GM21825 (cell line): ENCODE data around the gene ABLIM1.

Experiments used
- ATAC-seq: cut with Tn5 transposase; IDR thresholded peaks from one replicate; pipeline ENCODE4 v1.9.1; 2021; ENCODE audit warnings: mild to moderate bottlenecking, moderate library complexity; ENCODE audit not compliant: unreplicated experiment

The ABLIM1 gene

DNA sequence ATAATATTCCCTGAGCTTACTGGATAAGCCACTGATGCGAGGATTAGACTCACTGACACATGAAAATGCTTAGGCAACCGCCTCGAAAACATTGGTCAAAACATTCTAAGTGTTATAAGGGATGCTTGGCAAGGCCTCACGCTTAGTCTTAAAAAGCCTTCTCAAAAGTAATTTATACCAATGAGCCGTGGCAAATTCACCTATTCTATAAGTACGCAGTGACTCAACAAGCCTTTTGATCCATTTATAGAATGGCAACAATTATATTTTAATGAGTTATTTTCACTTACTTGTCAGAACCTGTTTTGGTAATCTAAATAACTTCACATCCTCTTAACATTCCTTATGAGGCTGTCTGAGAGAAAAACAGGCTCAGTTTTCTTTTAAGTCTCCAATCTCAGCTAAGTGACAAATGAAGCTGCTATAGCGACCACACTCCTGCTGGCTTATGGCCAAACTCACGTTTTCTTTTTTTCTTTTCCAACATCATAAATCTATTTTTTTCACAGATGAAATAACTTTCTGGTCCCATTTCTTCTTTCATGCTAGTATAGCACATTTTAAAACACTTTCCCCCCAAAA is 132.6 kb downstream of the ABLIM1 start:
- ATAC-seq: no peak

DNA sequence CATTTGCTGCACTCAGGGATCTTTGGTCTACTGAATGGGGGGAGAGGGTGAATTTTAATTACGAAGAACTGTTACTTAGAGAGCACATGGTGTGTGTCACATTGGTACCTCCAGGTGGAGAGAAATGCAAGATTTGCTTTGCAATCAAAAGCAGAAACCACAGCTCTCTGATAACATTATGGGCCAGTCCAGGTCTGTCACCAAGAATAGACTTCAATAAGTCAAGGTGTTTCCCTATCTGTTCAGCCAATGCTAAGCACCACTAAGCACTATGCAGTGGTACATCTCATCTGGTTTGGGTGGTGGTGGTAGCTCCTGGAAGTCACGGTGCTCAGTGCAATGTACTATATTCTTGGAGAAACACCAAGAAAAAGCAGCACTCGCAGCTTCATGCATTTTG is 134.2 kb downstream of the ABLIM1 start:
- ATAC-seq: no peak

DNA sequence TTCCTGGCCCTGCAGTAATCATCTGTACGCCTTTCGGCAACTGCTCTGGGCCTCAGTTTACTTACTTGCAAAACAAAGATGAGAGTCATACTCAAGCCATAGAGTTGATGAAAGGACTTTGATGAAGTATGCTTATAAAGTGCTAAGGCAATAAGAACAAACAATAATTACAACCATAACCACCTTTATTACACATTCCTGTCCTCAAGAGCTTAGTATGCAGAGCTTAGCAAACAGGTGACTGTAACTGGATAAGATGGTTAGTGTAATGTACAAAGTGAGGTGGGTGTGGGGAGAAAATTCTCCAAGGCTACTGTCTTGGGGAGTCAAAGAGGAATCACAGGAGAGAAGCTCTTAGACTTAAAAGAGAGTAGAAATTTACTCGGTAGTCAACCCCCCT is 136.8 kb downstream of the ABLIM1 start:
- ATAC-seq: no peak

DNA sequence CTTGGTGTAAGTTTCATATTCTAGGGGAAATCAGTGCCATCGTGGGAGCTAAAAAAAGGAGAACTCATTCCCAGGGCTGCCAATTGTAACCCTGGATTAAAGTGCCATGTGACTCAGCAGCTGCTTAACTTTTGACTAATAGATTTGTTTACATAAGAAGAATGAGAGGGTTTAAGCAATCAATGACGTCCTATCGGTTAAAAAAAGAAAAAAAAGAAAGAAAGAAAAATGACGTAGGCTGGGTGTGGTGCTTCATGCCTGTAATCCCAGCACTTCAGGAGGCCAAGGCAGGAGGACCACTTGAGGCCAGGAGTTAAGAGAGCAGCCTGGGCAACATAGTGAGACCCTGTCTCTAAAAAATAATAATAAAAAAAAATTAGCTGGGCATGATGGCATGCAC is 137.6 kb downstream of the ABLIM1 start:
- ATAC-seq: no peak

DNA sequence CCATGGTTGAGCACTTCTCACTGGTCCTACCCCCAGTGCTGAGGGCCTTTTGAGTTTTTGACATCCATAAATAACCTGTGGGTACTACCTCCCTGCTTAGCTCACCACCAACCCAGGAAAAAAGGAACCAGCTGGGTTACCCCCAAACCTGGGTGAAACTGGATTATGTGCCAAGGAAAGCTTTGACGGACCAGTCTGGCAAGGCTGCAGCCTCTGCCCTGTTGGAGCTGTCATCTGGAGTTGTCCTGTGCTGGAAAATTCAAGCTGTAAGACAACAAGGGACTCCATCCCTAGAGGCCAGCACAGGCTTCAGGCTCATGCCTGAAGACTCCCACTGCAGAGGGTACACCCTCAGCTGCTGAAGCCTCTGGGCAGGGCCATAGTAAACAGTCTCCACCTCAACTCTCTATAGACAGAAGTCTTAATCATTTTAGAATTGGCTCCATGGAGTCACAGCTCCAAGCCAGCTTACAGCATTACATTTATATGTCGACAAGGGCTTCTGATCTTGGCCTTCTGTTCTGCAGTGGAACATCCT is 138.2 kb downstream of the ABLIM1 start:
- no peak for ATAC-seq

DNA sequence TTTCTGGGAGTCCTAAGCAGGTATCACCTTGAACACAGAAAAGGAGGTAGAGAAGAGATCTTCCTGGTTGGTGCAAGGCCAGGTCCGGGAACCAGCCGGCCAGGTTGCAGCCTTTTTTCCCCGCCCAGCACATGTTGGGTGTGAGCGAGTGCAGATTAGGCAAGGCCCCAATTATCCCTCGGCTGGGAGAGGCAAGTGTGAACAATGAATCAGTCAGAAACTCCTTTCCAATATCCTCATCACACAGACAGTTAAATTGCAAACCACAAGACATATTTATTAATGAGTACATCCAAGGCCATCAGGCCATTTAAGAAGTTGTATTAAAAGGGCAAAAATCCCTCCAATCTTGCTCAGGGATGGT is 138.8 kb downstream of the ABLIM1 start:
- ATAC-seq: no peak

DNA sequence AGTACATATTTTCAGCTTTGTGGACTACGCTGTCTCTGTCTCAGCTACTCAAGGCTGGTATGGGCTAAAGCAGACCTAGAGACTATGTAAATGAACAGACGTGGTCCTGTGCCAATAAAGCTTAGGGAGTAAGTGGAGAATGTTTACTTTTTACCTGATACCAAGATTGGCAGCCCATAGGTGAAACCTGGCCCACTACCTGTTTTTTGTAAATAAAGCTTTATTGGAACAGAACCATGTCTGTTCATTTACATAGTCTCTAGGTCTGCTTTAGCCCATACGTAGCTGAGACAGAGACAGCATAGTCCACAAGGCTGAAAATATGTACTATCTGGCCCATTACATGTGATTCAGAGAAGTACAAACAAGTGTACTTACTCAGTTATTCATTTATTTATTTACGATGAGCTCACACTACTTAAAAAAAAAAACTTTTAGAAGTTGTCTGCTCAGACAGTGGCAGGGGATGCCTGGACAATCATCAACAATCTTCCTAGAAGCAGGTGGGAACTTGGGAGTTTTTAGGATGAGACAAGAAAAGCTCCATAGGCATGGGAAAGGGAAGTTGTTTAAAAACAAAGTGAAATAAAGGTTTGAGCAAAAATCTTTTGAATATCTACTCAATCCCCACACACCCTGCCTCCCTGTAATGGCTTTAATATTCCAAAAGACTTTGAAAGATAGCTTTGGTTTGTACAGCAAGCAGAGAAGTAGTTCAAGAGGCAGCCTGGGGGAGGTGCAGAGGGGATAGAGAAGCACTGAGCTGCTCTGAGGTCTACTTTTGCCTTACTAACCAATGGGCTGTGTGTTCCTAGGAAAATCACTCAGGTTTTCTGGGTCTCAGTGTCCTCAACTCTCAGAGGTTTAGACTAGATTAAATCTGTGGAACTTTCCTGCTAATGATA is 139.4 kb downstream of the ABLIM1 start:
- ATAC-seq: no peak

DNA sequence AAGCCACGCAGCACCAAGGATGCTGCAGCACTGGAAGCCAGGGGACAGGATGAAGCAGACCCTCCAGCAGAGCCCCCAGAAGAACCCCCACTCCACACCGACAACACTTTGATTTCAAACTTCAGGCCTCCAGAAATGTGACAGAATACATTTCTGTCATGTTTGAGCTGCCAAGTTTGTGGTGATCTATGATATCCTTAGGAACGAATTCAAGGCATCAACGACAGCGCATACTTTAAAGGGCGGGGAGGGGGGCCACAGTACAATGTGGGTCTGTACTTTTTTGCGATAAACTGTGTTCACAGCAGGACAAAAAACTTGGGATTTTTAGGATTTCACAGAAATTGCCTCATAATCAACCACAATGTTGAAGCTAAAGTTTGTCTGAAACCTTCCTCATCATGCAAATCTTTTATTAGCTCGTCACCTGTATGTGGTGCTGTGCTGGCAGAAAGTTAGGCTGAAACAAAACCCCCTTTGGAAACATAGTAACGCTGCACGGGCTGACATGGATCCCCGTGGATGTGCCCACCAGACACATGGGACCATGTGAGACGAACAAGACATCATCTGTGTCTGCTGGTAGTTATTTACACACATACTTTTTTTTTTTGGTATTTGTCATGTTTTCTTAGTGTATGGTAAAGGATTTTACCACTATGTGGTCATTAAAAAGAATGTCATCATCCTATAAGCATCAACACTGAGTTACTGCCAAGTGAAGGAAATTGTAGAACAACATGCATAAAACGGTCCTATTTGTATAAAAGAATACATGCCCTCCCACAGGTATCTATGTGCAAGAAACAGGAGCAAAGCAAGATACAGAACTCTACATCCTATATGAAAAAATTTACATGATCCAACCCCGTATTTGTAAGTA is 140.5 kb downstream of the ABLIM1 start:
- ATAC-seq: no peak

DNA sequence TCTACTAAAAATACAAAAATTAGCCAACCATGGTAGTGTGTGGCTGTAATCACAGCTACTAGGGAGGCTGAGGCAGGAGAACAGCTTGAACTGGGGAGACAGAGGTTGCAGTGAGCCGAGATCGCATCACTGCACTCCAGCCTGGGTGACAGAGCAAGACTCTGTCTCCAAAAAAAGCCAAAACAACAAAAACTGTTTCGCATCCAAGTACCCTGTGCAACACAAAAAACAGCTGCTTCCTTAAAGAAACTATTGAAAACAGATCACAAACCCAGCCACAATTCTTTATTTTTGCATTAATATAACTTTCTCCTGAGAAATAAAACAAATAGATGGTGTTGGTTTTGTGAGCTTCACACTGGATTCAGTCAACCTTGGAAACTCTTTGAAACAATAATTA is 141.7 kb downstream of the ABLIM1 start:
- no peak for ATAC-seq

DNA sequence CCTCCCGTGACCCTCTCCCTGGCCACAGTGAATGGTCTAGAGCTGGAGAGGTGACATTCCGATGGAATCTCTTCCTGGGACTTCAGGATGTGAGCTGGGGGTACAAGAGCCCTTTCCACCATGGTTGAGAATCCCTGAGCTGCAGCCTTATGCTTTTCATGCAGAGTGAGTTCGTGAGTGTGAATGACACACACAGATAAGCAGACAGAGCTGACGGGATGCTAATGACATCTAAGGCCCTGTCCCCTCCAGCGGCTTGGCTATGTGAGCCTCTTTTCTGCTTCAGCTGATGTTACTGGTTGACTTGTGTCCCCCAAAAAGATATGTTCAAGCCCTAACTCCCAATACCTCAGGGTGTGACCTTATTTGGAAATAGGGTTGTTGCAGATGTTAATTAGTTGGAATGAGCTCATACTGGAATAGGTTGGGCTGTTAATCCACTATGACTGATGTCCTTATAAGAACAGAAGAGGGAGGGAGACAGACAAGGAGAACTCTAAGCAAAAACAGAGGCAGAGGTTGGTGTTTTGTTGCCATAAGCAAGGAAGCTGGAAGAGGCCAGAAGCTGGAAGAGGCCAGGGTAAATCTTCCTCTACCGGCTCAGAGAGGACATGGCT is 142.7 kb downstream of the ABLIM1 start:
- no peak for ATAC-seq

DNA sequence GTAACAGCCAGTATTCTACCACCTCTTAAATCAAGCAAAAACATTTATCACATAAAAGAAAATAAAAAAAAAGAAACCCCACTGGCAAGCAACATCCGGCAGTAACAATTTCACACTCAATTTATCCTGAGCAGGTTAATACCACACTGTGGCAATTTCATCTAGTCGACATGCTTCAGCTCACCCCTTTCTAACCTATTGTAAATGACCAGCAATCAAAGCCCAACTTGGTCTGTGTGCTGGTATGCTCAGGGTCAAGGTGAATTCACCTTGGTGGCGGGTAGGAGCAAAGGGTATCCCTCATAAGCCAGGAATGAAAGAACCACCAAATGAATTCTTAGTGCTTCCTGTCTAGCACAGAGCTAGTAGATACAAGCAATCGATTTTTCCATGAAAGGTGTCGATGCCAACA is 144.7 kb downstream of the ABLIM1 start:
- no peak for ATAC-seq

DNA sequence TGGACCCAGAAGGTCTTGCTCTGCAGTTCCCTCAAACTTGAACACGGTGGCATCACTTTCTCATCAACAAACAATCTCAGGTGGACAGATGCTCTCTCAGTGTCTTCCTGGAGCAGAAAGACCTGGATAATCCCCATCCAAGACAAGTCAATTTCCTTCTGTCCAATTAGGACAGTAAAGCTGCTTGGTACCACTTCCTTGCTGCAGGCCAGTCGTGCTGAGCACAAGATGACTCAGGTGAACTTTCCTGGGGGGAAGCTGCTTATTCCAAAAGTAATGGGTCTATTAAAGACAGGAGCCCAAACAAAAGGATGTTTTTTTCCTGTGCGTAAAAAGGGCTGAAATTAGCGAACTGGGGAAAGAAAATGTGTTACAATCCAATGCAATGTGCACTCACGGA is 146.2 kb downstream of the ABLIM1 start:
- no peak for ATAC-seq

DNA sequence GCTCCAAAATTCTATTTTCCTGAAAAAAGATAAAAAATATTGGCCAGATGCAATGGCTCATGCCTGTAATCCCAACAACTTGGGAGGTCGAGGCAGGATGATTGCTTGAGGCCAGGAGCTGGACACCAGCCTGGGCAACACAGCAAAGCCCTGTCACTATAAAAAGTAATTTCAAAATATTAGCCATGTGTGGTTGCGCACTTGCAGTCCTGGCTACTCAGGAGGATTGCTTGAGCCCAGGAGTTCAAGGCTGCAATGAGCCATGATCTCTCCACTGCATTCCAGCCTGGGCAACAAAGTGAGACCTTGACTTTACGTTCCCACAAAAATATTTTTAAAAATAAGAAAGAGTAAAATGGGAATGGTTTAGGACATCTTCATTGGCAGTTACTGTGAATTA is 149.7 kb downstream of the ABLIM1 start:
- ATAC-seq: no peak

DNA sequence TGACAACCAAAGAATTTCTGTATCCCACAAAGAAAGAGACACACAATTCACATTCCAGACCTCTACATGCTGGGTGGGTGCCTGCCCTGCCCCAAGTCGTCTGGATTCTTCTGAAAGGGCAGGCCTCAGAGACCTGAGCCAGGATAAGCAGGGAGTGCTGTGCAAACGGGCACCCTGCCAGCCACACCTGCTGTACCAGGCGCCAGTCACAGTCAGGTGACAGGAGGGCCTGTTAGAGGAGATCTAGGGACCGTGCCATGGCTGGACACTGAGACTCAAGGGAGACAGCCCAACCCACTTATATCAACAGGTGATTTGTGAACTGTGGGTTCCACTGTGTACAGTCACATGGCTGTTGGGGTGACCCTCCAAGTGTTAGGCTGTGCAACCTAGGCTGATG is 150.6 kb downstream of the ABLIM1 start:
- no peak for ATAC-seq

DNA sequence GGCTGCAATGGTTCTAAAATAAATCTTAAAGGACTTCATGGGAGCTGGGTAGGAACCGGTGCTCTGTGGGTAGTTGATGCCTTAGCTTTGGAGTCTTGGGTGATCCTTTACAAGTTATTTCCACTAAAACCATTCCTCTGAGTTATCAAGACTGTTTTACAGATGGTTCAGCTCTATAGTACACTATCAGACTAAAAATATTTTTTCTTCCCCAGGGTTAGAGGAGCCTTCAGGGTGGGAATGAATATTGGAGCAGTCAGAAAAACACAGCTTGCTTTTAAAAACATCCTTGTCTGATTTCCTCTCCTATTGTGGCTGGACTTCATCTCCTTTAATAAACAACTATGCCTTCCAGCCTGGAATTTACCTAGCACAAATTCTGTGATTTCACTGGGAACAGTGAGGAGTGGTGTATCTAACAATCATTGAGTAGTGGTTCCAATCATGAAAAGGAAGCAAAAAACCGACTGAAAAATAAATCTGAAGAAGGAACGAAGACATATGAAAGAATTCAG is 151.1 kb downstream of the ABLIM1 start:
- ATAC-seq: no peak

DNA sequence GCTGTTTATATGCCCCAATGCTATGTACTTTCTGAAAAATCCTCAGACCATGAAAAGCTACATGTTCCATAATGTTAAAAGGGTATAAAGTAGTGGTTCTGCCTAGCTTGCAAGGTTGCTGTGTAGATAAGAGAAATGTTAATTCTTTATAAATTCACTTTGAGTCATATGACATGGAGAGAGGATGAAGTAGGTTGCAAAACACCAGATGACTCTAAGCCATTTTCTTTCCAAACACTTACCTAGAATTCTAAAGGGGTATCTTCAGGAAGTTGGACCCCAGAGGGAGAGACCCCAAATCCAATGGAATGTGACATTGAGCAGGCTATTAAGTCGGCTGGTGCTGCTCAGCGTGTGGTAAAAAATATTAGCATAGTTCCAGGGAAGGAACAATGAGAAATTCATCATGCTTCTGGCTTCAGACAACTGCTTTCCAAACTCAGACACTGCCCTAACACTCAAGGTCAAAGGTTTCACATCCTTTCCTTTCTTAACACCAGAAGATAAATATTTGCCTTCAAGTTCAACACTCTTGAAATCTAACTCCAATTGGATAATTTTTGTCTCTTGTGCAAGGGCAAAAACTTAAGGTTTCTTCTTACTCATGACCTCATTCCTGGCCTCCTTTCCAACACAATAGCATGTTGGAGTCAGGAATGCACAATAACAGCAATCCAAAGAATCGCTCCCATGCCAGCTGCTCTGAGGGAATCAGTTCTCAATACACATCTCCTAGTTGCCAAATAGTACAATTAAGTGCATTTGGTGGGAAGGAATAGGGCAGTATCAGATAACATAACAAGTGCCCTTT is 153.1 kb downstream of the ABLIM1 start:
- ATAC-seq: no peak

DNA sequence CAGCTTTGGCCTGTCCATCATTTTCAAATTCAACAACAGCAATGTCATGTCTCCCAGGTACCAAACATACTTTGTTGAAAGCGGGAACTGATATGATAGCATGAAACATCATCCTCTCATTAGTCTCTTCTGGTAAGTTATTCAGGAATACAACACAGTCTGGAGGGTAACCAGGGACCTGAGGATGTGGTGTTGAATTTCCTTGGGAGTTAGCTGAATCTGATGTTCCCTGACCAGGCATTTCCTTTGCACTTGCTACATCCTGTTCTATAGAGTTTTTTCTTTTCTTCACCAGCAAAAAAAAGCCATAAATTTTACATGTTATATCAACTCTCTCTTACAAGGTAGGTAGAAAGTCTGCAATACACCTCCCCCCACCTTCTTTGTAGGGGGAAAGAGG is 156.0 kb downstream of the ABLIM1 start:
- ATAC-seq: no peak

DNA sequence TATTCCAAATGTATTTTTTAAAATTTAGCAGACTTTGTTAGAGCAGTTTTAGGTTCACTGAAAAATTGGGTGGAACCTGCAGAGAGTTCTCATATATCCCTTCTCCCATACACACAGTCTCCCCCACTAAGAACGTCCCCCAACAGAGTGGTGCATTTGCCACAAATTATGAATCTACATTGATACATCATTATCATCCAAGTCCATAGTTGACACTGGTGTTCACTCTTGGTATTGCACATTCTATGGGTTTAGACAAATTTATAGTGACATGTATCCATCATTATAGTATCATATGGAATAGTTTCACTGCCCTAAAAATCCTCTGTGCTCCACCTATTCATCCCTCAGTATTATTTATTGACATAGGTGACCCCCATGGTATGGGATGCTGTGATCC is 156.4 kb downstream of the ABLIM1 start:
- ATAC-seq: no peak

DNA sequence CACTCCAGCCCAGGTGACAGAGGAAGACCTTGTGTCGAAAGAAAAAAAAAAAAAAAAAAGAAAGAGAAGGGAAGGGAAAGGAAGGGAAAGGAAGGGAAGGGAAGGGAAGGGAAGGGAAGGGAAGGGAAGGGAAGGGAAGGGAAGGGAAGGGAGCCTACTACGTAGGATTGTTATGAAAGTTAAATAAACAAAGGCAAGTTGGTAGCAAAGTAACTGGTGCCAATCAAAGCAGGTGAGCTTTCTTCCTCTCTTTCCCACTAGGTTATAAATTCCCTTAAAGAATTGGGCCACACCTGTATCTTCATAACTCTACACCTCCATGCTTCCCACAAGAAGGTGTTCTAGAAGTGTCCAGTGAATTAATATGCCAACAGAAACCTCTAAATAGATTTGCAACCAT is 157.4 kb downstream of the ABLIM1 start:
- no peak for ATAC-seq

DNA sequence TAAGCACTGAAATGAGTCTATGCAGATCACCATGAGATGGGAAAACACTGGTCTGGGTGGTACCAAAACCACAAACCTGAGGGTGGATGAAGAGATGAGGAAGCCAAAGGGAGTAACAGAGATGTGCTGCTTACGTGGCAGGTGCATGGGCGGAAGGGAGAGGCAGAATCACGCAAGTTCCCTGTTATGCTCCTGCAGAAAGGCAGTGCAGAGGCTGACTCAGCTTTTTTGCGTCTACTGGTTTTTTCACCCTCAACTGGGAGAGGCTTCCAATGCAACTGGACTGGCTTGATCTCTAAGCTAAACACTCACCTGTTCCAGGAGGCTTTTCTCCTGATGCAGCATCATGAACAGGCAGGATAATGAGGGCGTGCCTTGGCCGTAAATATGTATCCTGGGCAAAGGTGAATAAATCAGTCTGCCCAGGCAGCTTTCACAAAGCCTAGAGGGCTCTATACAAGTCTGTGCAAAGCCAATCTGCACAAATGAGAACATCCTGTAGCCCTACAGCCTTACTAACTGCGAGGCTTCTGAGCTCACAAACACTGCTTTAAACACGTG is 158.4 kb downstream of the ABLIM1 start:
- ATAC-seq: peak; percentile 34
